HepG2 (cell line): ENCODE data around the gene TPPP2.

ENCODE experiments used
- CAMTA2 ChIP-seq: sonication (generic); formaldehyde crosslinking; IDR thresholded peaks from 2 replicates; pipeline ENCODE4 v1.4.0; 2020; ENCODE audit warnings: mild to moderate bottlenecking, missing genetic modification reagents, borderline replicate concordance
- CBFB ChIP-seq: sonication (generic); formaldehyde crosslinking; IDR thresholded peaks from 2 replicates; pipeline ENCODE4 v1.4.0; 2020; ENCODE audit warnings: missing genetic modification reagents
- CTCF ChIP-seq: sonication (generic); formaldehyde crosslinking; IDR thresholded peaks from 2 replicates; pipeline ENCODE4 v1.5.0; 2020; ENCODE audit warnings: mild to moderate bottlenecking, missing genetic modification reagents, moderate library complexity
- NR2F6 ChIP-seq, 2 experiments: IDR thresholded peaks; 2 replicates each; pipeline ENCODE4 v1.6.1; 2016; ENCODE audit warnings: antibody characterized with exemption in 1 of 2, mild to moderate bottlenecking in 1 of 2
- ZBTB49 ChIP-seq: sonication (generic); formaldehyde crosslinking; IDR thresholded peaks from 2 replicates; pipeline ENCODE4 v1.4.0; 2020; ENCODE audit warnings: missing genetic modification reagents, borderline replicate concordance

GRCh38 chr14:21003788-21004346 is 26.1 kb upstream of the TPPP2 start:
- TF ChIP-seq CTCF (CRISPR knock-in tag) (no peak), NR2F6 (IDR thresholded peaks at IDR 0.05) (no peak), NR2F6 (CRISPR knock-in tag; IDR thresholded peaks at IDR 0.05) (no peak), ZBTB49 (no peak), CBFB (CRISPR knock-in tag) (no peak), CAMTA2 (CRISPR knock-in tag) (no peak)
